ENCODE results near the gene CACNB1. TPM values are rescaled to one million over a fixed set of nuclear protein-coding genes. Genes with fewer than 3 reads are reported as not detected.
"Not testable (repeated sequence)": the region's sequence is repeated elsewhere in the genome, so short reads cannot be mapped to it uniquely, and the experiment has no call there.

CACNB1 gene
- total RNA-seq, 3 donors from 2014 or later, result 8.3 to 9.0 (median 8.8) TPM

DNA sequence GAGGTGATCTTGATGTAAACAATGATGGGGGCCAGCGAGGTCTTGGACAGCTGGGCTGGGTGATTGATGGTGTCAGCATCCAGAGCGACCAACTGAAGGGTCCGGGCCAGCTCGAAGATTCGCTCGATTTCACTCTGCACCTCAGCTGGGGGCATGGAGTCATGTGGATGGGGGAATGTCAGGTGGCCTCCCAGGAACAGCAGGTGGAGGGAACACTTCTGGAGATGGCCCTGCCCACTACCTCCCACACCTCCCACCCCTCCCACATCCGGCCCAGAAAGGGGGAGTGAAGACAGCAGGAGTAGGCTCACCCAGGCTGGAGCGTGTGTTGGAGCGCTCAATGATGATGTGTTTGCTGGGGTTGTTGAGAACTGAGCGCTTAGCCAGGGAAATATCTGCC, 13.7 kb downstream of the CACNB1 start:
- no peaks in the 10 kb centered on the region for H3K4me1 Mint-ChIP-seq (ENCODE audit: low read depth)
- ATAC-seq (no peak), DNase-seq (no peak)
- H3K27me3 Mint-ChIP-seq (ENCODE audit: low read depth), result no peaks in the 10 kb centered on the region
- no peaks in the 10 kb centered on the region for H3K9me3 Mint-ChIP-seq
- no peak overlapping the region for H3K4me3 Mint-ChIP-seq
- H3K36me3 Mint-ChIP-seq (ENCODE audit: insufficient read depth), result peaks cover 11% of the 10 kb centered on the region

- Mint-ChIP-seq H3K9me3 (no peaks in the 10 kb centered on the region), H3K27me3 (ENCODE audit: low read depth) (no peaks in the 10 kb centered on the region), H3K4me3 (no peak overlapping the region), H3K4me1 (ENCODE audit: low read depth) (no peaks in the 10 kb centered on the region), H3K36me3 (ENCODE audit: insufficient read depth) (peaks cover 10% of the 10 kb centered on the region)
- ATAC-seq, result no peak
- DNase-seq, result no peak
These were observed 14.4 kb downstream of the CACNB1 start for GRCh38 chr17:39183045-39183444.

DNA sequence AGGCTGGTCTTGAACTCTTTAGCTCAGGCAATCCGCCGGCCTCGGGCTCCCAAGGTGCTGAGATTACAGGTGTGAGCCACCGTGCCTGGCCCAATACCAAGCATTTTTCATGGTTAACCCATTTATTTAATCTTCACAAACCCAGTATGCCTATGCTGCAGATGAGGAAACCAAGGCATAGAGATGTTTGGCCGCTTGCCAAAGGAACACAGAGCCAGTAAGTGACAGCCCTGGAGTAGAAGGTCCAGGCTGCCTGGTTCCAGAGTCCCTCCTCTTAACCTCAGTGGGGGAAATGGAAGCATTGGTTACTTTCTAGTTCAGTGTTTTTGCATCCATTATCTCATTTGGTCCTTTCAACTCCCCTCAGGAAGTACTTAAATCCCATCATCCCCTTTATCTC, 16.2 kb downstream of the CACNB1 start:
- no peaks in the 10 kb centered on the region for H3K27me3 Mint-ChIP-seq (ENCODE audit: low read depth)
- DNase-seq (no peak), ATAC-seq (no peak)
- peaks cover 10% of the 10 kb centered on the region for H3K36me3 Mint-ChIP-seq (ENCODE audit: insufficient read depth)
- no peak overlapping the region for H3K4me3 Mint-ChIP-seq
- no peaks in the 10 kb centered on the region for H3K9me3 Mint-ChIP-seq
- H3K4me1 Mint-ChIP-seq (ENCODE audit: low read depth), result no peaks in the 10 kb centered on the region

DNA sequence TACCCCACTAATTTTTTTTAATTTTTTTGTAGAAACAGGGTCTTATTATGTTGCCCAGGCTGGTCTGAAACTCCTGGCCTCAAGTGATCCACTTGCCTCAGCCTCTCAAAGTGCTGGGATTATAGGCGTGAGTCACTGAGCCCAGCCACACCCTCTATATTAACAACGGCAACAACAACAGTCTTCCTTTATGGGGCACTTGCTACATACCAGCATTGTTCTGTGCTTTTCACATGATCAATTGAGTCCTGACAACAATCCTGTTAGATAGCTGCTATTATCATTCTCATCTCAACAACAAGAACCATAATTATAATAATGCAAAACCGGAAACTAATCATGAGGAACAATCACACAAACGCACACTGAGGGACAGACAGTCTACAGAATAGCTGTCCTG, 18.9 kb downstream of the CACNB1 start:
- Mint-ChIP-seq H3K4me3 (no peak overlapping the region), H3K27me3 (ENCODE audit: low read depth) (no peaks in the 10 kb centered on the region), H3K9me3 (no peaks in the 10 kb centered on the region)

DNA sequence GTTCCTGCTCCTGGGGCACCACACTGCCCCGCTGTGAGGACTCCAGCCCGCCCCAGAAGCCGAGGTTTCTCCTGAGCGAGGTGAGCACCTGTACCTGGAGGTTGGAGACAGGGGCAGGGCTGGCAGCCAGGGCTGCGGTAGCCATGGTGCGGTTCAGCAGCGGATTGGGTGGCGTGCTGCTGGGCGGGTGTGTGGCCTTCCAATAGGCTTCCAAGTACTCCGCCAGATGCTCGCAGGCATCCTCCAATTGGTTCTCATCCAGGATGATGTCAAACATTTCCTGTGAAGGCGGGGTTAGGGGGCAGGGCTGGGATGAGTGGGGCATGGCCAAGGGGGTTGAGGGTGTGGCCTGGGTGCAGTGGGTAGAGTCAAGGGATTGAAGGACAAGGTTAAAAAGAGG, 20.2 kb downstream of the CACNB1 start:
- DNase-seq, result no peak
- Mint-ChIP-seq H3K4me1 (ENCODE audit: low read depth) (peaks cover 4% of the 10 kb centered on the region), H3K9me3 (no peaks in the 10 kb centered on the region), H3K4me3 (no peak overlapping the region), H3K27me3 (ENCODE audit: low read depth) (no peaks in the 10 kb centered on the region), H3K36me3 (ENCODE audit: insufficient read depth) (no peaks in the 10 kb centered on the region)
- ATAC-seq, result peak; percentile 31 to 47

More for the DNA sequence above, 18.9 kb downstream of the CACNB1 start:
- ATAC-seq (no peak), DNase-seq (no peak)
- Mint-ChIP-seq H3K36me3 (ENCODE audit: insufficient read depth) (peaks cover 7% of the 10 kb centered on the region), H3K4me1 (ENCODE audit: low read depth) (no peaks in the 10 kb centered on the region)

GRCh38 chr17:39175695-39176093, 21.8 kb downstream of the CACNB1 start:
- DNase-seq, result no peak
- peaks cover 4% of the 10 kb centered on the region for H3K4me1 Mint-ChIP-seq (ENCODE audit: low read depth)
- no peaks in the 10 kb centered on the region for H3K36me3 Mint-ChIP-seq (ENCODE audit: insufficient read depth)
- no peak overlapping the region for H3K4me3 Mint-ChIP-seq
- no peaks in the 10 kb centered on the region for H3K27me3 Mint-ChIP-seq (ENCODE audit: low read depth)
- ATAC-seq, result no peak
- H3K9me3 Mint-ChIP-seq, result no peaks in the 10 kb centered on the region

- ATAC-seq, result peak; percentile 88 to 89
- H3K36me3 Mint-ChIP-seq (ENCODE audit: insufficient read depth), result no peaks in the 10 kb centered on the region
- peaks cover 4% of the 10 kb centered on the region for H3K4me1 Mint-ChIP-seq (ENCODE audit: low read depth)
- no peaks in the 10 kb centered on the region for H3K27me3 Mint-ChIP-seq (ENCODE audit: low read depth)
- H3K9me3 Mint-ChIP-seq, result no peaks in the 10 kb centered on the region
- no peak overlapping the region for H3K4me3 Mint-ChIP-seq
- peak; percentile 76 for DNase-seq
These were observed 22.4 kb downstream of the CACNB1 start for GRCh38 chr17:39174920-39175694.

GRCh38 chr17:39173526-39174274, 23.8 kb downstream of the CACNB1 start:
- Mint-ChIP-seq H3K9me3 (no peaks in the 10 kb centered on the region), H3K27me3 (ENCODE audit: low read depth) (no peaks in the 10 kb centered on the region), H3K4me1 (ENCODE audit: low read depth) (peaks cover 4% of the 10 kb centered on the region), H3K4me3 (no peak overlapping the region), H3K36me3 (ENCODE audit: insufficient read depth) (no peaks in the 10 kb centered on the region)
- no peak for DNase-seq
- ATAC-seq, result no peak

- Mint-ChIP-seq H3K27me3 (ENCODE audit: low read depth) (no peaks in the 10 kb centered on the region), H3K4me1 (ENCODE audit: low read depth) (peaks cover 4% of the 10 kb centered on the region), H3K9me3 (no peaks in the 10 kb centered on the region), H3K4me3 (no peak overlapping the region), H3K36me3 (ENCODE audit: insufficient read depth) (no peaks in the 10 kb centered on the region)
- no peak for DNase-seq
- ATAC-seq, result no peak
These were observed 24.4 kb downstream of the CACNB1 start for GRCh38 chr17:39173080-39173479.

DNA sequence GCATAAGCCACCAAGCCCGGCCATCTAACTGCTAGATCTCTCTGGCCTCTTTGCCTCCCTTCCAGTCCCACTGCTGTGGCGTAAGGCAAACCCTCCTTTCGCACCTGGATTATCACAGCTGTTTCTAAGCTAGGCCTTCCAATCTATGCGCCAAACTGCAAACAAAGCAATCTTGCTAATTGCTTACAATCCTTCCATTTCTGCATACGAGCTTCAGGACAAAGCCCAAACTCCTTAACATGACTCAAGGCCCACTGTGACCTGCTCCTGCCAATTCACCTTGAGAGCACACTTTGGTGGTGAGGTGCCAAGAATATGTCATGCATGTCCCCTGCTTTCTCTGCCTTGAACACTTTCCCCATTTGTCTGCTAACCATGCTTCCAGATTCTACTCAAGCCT, 25.5 kb downstream of the CACNB1 start:
- no peaks in the 10 kb centered on the region for H3K36me3 Mint-ChIP-seq (ENCODE audit: insufficient read depth)
- peaks cover 12% of the 10 kb centered on the region for H3K4me1 Mint-ChIP-seq (ENCODE audit: low read depth)
- DNase-seq (no peak), ATAC-seq (no peak)
- H3K4me3 Mint-ChIP-seq, result no peak overlapping the region
- no peaks in the 10 kb centered on the region for H3K9me3 Mint-ChIP-seq
- peaks cover 4% of the 10 kb centered on the region for H3K27me3 Mint-ChIP-seq (ENCODE audit: low read depth)

DNA sequence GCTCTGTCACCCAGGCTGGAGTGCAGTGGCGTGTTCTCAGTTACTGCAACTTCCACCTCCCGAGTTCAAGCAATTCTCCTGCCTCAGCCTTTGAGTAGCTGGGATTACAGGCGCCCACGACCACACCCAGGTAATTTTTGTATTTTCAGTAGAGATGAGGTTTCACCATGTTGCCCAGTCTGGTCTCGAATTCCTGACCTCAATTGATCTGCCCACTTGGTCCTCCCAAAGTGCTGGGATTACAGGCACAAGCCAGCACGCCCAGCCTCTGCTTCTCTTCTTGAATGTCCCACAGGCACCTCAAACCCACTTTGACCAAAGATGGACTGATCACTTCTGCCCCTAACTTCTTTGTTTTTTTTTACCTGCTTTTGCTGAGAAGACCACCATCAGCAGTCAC, 26.9 kb downstream of the CACNB1 start:
- no peak for ATAC-seq
- DNase-seq, result no peak
- peaks cover 12% of the 10 kb centered on the region for H3K4me1 Mint-ChIP-seq (ENCODE audit: low read depth)
- H3K9me3 Mint-ChIP-seq, result no peaks in the 10 kb centered on the region
- no peak overlapping the region for H3K4me3 Mint-ChIP-seq
- H3K27me3 Mint-ChIP-seq (ENCODE audit: low read depth), result peaks cover 11% of the 10 kb centered on the region
- H3K36me3 Mint-ChIP-seq (ENCODE audit: insufficient read depth), result no peaks in the 10 kb centered on the region

- ATAC-seq (no peak), DNase-seq (no peak)
- no peak overlapping the region for H3K4me3 Mint-ChIP-seq
- H3K4me1 Mint-ChIP-seq (ENCODE audit: low read depth), result peaks cover 13% of the 10 kb centered on the region
- no peaks in the 10 kb centered on the region for H3K9me3 Mint-ChIP-seq
- no peaks in the 10 kb centered on the region for H3K36me3 Mint-ChIP-seq (ENCODE audit: insufficient read depth)
- peaks cover 13% of the 10 kb centered on the region for H3K27me3 Mint-ChIP-seq (ENCODE audit: low read depth)
These were observed 27.4 kb downstream of the CACNB1 start for GRCh38 chr17:39170109-39170508.

DNA sequence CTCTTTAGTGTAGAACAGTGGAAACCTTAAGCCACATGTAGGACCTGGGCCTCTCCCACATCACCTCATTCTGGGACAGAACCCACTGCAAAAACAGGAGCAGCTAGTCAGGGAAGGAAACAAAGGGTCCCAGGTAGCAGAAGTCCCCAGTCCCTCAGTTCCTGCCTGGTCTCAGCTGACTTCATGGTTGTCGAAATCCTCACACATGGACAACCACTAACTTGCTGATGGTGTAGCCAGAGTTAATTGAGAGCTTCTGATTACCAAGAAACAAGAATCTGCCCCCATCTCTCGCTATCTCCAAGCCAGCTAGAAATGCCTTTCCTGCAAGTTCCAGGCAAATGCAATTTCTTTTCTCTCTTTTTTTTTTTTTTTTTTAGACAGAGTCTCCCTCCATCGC, 28.0 kb downstream of the CACNB1 start:
- no peaks in the 10 kb centered on the region for H3K36me3 Mint-ChIP-seq (ENCODE audit: insufficient read depth)
- no peak overlapping the region for H3K4me3 Mint-ChIP-seq

DNA sequence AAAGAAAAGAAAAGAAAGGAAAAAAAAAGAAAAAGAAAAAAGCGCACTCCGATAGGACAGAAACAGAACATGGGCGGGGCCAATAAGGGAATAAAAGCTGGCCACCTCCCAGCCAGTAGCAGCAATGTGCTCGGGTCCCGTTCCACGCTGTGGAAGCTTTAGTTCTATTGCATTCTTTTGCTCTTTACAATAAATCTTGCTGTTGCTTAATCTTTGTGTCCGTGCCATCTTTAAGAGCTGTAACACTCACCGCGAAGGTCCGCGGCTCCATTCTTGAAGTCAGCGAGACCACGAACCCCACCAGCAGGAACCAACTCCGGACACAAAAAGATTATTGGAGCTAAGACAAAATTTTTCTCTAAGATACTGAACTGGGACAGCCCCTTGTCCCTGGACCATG, 28.4 kb downstream of the CACNB1 start:
- Mint-ChIP-seq H3K27me3 (ENCODE audit: low read depth) (peaks cover 20% of the 10 kb centered on the region), H3K36me3 (ENCODE audit: insufficient read depth) (no peaks in the 10 kb centered on the region), H3K9me3 (no peaks in the 10 kb centered on the region), H3K4me1 (ENCODE audit: low read depth) (peaks cover 21% of the 10 kb centered on the region), H3K4me3 (no peak overlapping the region)
- ATAC-seq, result no peak
- DNase-seq, result no peak

More for the DNA sequence above, 28.0 kb downstream of the CACNB1 start:
- ATAC-seq, result no peak
- DNase-seq, result no peak
- H3K9me3 Mint-ChIP-seq, result no peaks in the 10 kb centered on the region
- H3K27me3 Mint-ChIP-seq (ENCODE audit: low read depth), result peaks cover 19% of the 10 kb centered on the region
- H3K4me1 Mint-ChIP-seq (ENCODE audit: low read depth), result peaks cover 19% of the 10 kb centered on the region

- Mint-ChIP-seq H3K27me3 (ENCODE audit: low read depth) (peaks cover 20% of the 10 kb centered on the region), H3K4me1 (ENCODE audit: low read depth) (peaks cover 22% of the 10 kb centered on the region)
- H3K36me3 Mint-ChIP-seq (ENCODE audit: insufficient read depth); DNase-seq; ATAC-seq; H3K9me3 Mint-ChIP-seq; H3K4me3 Mint-ChIP-seq: not testable (repeated sequence)
These were observed 29.0 kb downstream of the CACNB1 start for GRCh38 chr17:39168503-39168902.
